Chondrocyte (in vitro differentiated cells): Measurements from ENCODE around the gene GUCY1A2. TPM values are rescaled to one million over a fixed set of nuclear protein-coding genes. Genes with fewer than 3 reads are reported as not detected.
"Not testable (repeated sequence)": the region's sequence is repeated elsewhere in the genome, so short reads cannot be mapped to it uniquely, and the experiment has no call there.

ENCODE experiments used
- DNase-seq: peaks from one replicate; pipeline ENCODE4 v3.0.0; 2021; ENCODE audit warnings: mixed read lengths, low spot score
- H3K27ac Mint-ChIP-seq: one replicate; pipeline ENCODE4 v1.8.0; 2021; ENCODE audit warnings: mild to moderate bottlenecking, moderate library complexity, mixed read lengths; ENCODE audit not compliant: unreplicated experiment
- H3K27me3 Mint-ChIP-seq: 2 replicates; pipeline ENCODE4 v1.8.0; 2021; ENCODE audit warnings: low read depth, mixed read lengths
- H3K36me3 Mint-ChIP-seq: 2 replicates; pipeline ENCODE4 v1.8.0; 2021; ENCODE audit warnings: low read depth, mixed read lengths
- H3K4me1 Mint-ChIP-seq: 2 replicates; pipeline ENCODE4 v1.8.0; 2021; ENCODE audit warnings: low read depth, mild to moderate bottlenecking, mixed read lengths
- H3K4me3 Mint-ChIP-seq: one replicate; pipeline ENCODE4 v1.8.0; 2021; ENCODE audit warnings: mild to moderate bottlenecking, moderate library complexity, mixed read lengths; ENCODE audit not compliant: unreplicated experiment
- H3K9me3 Mint-ChIP-seq: 2 replicates; pipeline ENCODE4 v1.8.0; 2021; ENCODE audit warnings: low read depth, mixed read lengths
- CTCF ChIP-seq: fragments of 200-600 bp; sonication (generic); IDR thresholded peaks from 2 replicates; pipeline ENCODE4 v1.5.0; 2021; ENCODE audit warnings: antibody characterized with exemption, mild to moderate bottlenecking, moderate library complexity
- total RNA-seq: library from RNA; stranded (reverse); gene quantifications from 3 replicates; pipeline ENCODE4 v1.2.1, GENCODE V29; 2021

Gene GUCY1A2
- total RNA-seq, 1 donor from 2014 or later = 17.4 TPM

- DNase-seq = no peak
- TF ChIP-seq CTCF = no peak
- H3K36me3 Mint-ChIP-seq = no peaks in the 10 kb centered on the region
- H3K4me1 Mint-ChIP-seq = no peaks in the 10 kb centered on the region
- no peak overlapping the region for H3K27ac Mint-ChIP-seq
- no peaks in the 10 kb centered on the region for H3K27me3 Mint-ChIP-seq
- H3K4me3 Mint-ChIP-seq = no peak overlapping the region
- H3K9me3 Mint-ChIP-seq = no peaks in the 10 kb centered on the region
Measured at GRCh38 chr11:106889718-106890117, 128.6 kb downstream of the GUCY1A2 start.

GRCh38 chr11:106888386-106888785, 129.9 kb downstream of the GUCY1A2 start:
- no peaks in the 10 kb centered on the region for H3K9me3 Mint-ChIP-seq
- H3K36me3 Mint-ChIP-seq = no peaks in the 10 kb centered on the region

GRCh38 chr11:106883693-106884092, 134.6 kb downstream of the GUCY1A2 start:
- not testable (repeated sequence) for H3K9me3 Mint-ChIP-seq, H3K36me3 Mint-ChIP-seq, H3K4me3 Mint-ChIP-seq, DNase-seq, H3K4me1 Mint-ChIP-seq, H3K27ac Mint-ChIP-seq, H3K27me3 Mint-ChIP-seq

More at GRCh38 chr11:106888386-106888785, 129.9 kb downstream of the GUCY1A2 start:
- Mint-ChIP-seq H3K27me3 (no peaks in the 10 kb centered on the region), H3K4me3 (no peak overlapping the region), H3K27ac (no peak overlapping the region), H3K4me1 (no peaks in the 10 kb centered on the region)
- no peak for TF ChIP-seq CTCF
- no peak for DNase-seq

GRCh38 chr11:106879832-106880546, 138.3 kb downstream of the GUCY1A2 start:
- peaks cover 6% of the 10 kb centered on the region for H3K9me3 Mint-ChIP-seq
- H3K27me3 Mint-ChIP-seq = no peaks in the 10 kb centered on the region
- H3K27ac Mint-ChIP-seq = no peak overlapping the region
- H3K4me1 Mint-ChIP-seq = peaks cover 2% of the 10 kb centered on the region
- TF ChIP-seq CTCF = no peak
- no peak for DNase-seq
- H3K4me3 Mint-ChIP-seq = no peak overlapping the region
- H3K36me3 Mint-ChIP-seq = no peaks in the 10 kb centered on the region

- TF ChIP-seq CTCF = no peak
- DNase-seq = no peak
- Mint-ChIP-seq H3K4me1 (peaks cover 3% of the 10 kb centered on the region), H3K9me3 (peaks cover 6% of the 10 kb centered on the region), H3K27me3 (no peaks in the 10 kb centered on the region), H3K27ac (no peak overlapping the region), H3K36me3 (no peaks in the 10 kb centered on the region), H3K4me3 (no peak overlapping the region)
Measured at GRCh38 chr11:106879029-106879428, 139.2 kb downstream of the GUCY1A2 start.

GRCh38 chr11:106875013-106875412, 143.3 kb downstream of the GUCY1A2 start:
- Mint-ChIP-seq H3K36me3 (no peaks in the 10 kb centered on the region), H3K4me1 (peaks cover 8% of the 10 kb centered on the region), H3K27ac (no peak overlapping the region), H3K9me3 (peaks cover 6% of the 10 kb centered on the region), H3K4me3 (no peak overlapping the region), H3K27me3 (no peaks in the 10 kb centered on the region)
- DNase-seq = no peak
- no peak for TF ChIP-seq CTCF
